B cell (primary cell): ENCODE data around the gene CCDC110. TPM values are rescaled to one million over a fixed set of nuclear protein-coding genes. Genes with fewer than 3 reads are reported as not detected.

ENCODE experiments used
- ATAC-seq: fragments of 200-7000 bp; cut with Tn5 transposase; one replicate; pipeline ENCODE4 v1.10.0; 2021; ENCODE audit warnings: low read depth, mild to moderate bottlenecking, moderate number of reproducible peaks, moderate library complexity
- CTCF ChIA-PET: fragments of 350-600 bp; sonication (Branson Sonifier 250); formaldehyde crosslinking; loops from one replicate; lab custom pipeline; 2021; ENCODE audit warnings: antibody characterized with exemption, inconsistent platforms; lab: Charles Lee
- POLR2A ChIA-PET: fragments of 350-600 bp; sonication (Branson Sonifier 250); formaldehyde crosslinking; loops from one replicate; lab custom pipeline; 2021; ENCODE audit warnings: antibody characterized with exemption; lab: Charles Lee
- DNase-seq: peaks from one replicate; pipeline ENCODE4 v3.0.0; 2013
- H2AFZ ChIP-seq: 2 replicates; pipeline ENCODE4 v1.6.1; 2012; ENCODE audit warnings: mild to moderate bottlenecking, low read depth, low read length; ENCODE audit not compliant: insufficient read depth, poor library complexity, severe bottlenecking
- H3K27ac ChIP-seq, 2 donors: 1 replicate in 1 of 2; 2 replicates in 1 of 2; pipeline ENCODE4 v1.5.1; 2012 to 2013; ENCODE audit warnings: low read length in 2 of 2, mild to moderate bottlenecking in 2 of 2, moderate library complexity in 1 of 2
- H3K27me3 ChIP-seq, 4 experiments: fragments of 200-600 bp in 1 of 4; sonication (generic) in 1 of 4; replicated peaks in 1 of 4; 1 replicate in 2 of 4; 2 replicates in 2 of 4; pipeline versions ENCODE4 v1.6.1 to v1.7.0; 2013 to 2016; ENCODE audit warnings: low read length in 3 of 4, mild to moderate bottlenecking in 2 of 4, mixed read lengths in 1 of 4, moderate library complexity in 1 of 4; ENCODE audit not compliant: insufficient read depth in 4 of 4, control insufficient read depth in 3 of 4; ENCODE audit errors: control extremely low read depth in 1 of 4
- H3K36me3 ChIP-seq, 2 experiments: replicated peaks in 1 of 2; 1 replicate in 1 of 2; 2 replicates in 1 of 2; pipeline versions ENCODE4 v1.6.1 to v1.7.1; 2013; ENCODE audit warnings: low read length in 1 of 2; ENCODE audit not compliant: insufficient read depth in 2 of 2, control insufficient read depth in 1 of 2; ENCODE audit errors: control extremely low read depth in 1 of 2, extremely low read depth in 1 of 2
- H3K4me1 ChIP-seq, 2 donors: fragments of 200-600 bp in 1 of 2; sonication (generic) in 1 of 2; 1 replicate in 1 of 2; 2 replicates in 1 of 2; pipeline versions ENCODE4 v1.5.1 to v1.6.1; 2013 to 2017; ENCODE audit warnings: low read length in 2 of 2; ENCODE audit not compliant: control insufficient read depth in 2 of 2, insufficient read depth in 2 of 2
- H3K4me2 ChIP-seq: replicated peaks from 2 replicates; pipeline ENCODE3; 2012; ENCODE audit warnings: mild to moderate bottlenecking, low read depth, low read length; ENCODE audit not compliant: poor library complexity, severe bottlenecking
- H3K4me3 ChIP-seq, 5 experiments: fragments of 200-600 bp in 1 of 5; sonication (generic) in 1 of 5; 1 replicate in 3 of 5; 2 replicates in 2 of 5; pipeline versions ENCODE4 v1.5.1 to v1.7.0; 2011 to 2016; ENCODE audit warnings: low read length in 4 of 5, mild to moderate bottlenecking in 4 of 5, low read depth in 2 of 5, control low read depth in 1 of 5, moderate library complexity in 1 of 5; ENCODE audit not compliant: insufficient read depth in 1 of 5; ENCODE audit errors: control extremely low read depth in 1 of 5, extremely low read depth in 1 of 5
- H3K79me2 ChIP-seq: fragments of 200-600 bp; sonication (generic); one replicate; pipeline ENCODE4 v1.6.0; 2016; ENCODE audit warnings: low read length; ENCODE audit not compliant: control insufficient read depth, insufficient read depth
- H3K9ac ChIP-seq: fragments of 200-600 bp; sonication (generic); 2 replicates; pipeline ENCODE4 v1.6.1; 2017; ENCODE audit warnings: mild to moderate bottlenecking, low read length, moderate library complexity
- H3K9me3 ChIP-seq, 3 donors: one replicate each; pipeline versions ENCODE4 v1.6.1 to v1.7.1; 2013; ENCODE audit warnings: low read length in 2 of 3; ENCODE audit not compliant: control insufficient read depth in 2 of 3, insufficient read depth in 1 of 3; ENCODE audit errors: control extremely low read depth in 1 of 3
- H4K20me1 ChIP-seq: 2 replicates; pipeline ENCODE4 v1.6.0; 2012; ENCODE audit warnings: mild to moderate bottlenecking, low read length; ENCODE audit not compliant: insufficient read depth, control insufficient read depth, poor library complexity, severe bottlenecking
- H3K27ac Mint-ChIP-seq: one replicate; pipeline ENCODE4 v1.8.0; 2021; ENCODE audit warnings: mixed read lengths
- H3K27me3 Mint-ChIP-seq: one replicate; pipeline ENCODE4 v1.8.0; 2021; ENCODE audit warnings: mixed read lengths
- H3K4me1 Mint-ChIP-seq: one replicate; pipeline ENCODE4 v1.8.0; 2021; ENCODE audit warnings: mixed read lengths
- H3K4me3 Mint-ChIP-seq: one replicate; pipeline ENCODE4 v1.8.0; 2021; ENCODE audit warnings: mixed read lengths
- H3K9me3 Mint-ChIP-seq: one replicate; pipeline ENCODE4 v1.8.0; 2022; ENCODE audit warnings: mixed read lengths; ENCODE audit not compliant: insufficient read depth
- EZH2 ChIP-seq: IDR thresholded peaks from 2 replicates; pipeline ENCODE4 v1.6.1; 2012; ENCODE audit warnings: borderline replicate concordance, low read depth, mild to moderate bottlenecking, moderate library complexity, low read length; ENCODE audit not compliant: insufficient read depth, poor library complexity, severe bottlenecking
- WGBS: methylation state at CpG from one replicate; pipeline ENCODE4 v1.1.5; 2013; ENCODE audit warnings: missing lambda C conversion rate; ENCODE audit not compliant: insufficient coverage; 5-methylcytosine and 5-hydroxymethylcytosine counted together
- intact Hi-C: fragments of 100-400 bp; cut with micrococcal nuclease; formaldehyde crosslinking; loops from one replicate; pipeline ENCODE4 v1.10.0; 2022
- polyA plus RNA-seq: library from polyadenylated mRNA; depleted of rRNA; stranded (reverse); fragments of >200 nt; gene quantifications from 2 replicates; pipeline ENCODE4 v1.2.3, GENCODE V29; 2012
- small RNA-seq: library from RNA; depleted of rRNA; stranded (forward); fragments of <200 nt; gene quantifications from one replicate; pipeline ENCODE3, GENCODE V24; 2012; ENCODE audit warnings: low replicate concordance, low read depth; ENCODE audit not compliant: insufficient read length
- total RNA-seq, 2 donors: library from RNA; stranded (reverse); fragments of 120-200 nt in 1 of 2; gene quantifications; 1 replicate in 1 of 2; 2 replicates in 1 of 2; pipeline versions ENCODE4 v1.2.3 to v1.2.4, GENCODE V29; 2013 to 2022
- TF ChIP-seq, protein P1 (sequence below): fragments of 200-600 bp; IDR thresholded peaks from one replicate; pipeline ENCODE4 v1.8.0; 2022; ENCODE audit warnings: antibody characterized with exemption, mild to moderate bottlenecking

The CCDC110 gene
- total and polyA plus RNA-seq, 2 donors (not counting 1 experiment from before 2014, with no cell fraction given) = 0.04 to 2.3 TPM

DNA sequence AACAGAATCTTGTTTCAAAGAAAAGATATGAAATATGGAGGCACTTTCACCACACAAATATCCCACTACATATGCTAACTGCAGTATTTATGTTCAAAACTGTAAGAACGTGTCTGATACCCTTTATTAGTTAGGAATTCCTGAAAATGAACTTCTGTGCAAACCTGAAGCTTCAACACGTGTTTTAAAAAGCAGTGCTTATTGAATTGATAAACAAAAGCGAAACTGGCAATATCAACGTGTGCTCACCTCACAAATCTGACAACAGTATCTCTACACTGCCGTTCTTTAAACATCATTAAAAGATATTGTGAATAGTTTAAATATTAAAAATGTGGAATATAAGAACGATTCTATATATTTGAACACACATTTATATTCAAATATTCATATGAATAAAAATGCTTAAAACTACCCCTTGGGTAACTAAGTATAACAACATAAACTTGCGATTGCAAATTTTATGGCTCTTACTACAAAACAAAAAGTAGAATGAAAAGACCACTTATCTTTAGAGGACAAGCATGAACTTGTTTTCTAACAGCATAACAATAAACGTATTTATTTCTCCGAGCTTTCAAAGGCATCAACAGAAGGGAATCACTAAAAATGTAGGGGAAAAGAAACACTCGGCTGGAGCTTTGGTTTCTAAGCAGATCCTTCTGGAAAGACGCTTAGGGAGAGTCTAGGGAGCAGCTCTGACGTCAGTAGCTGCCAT, 76.1 kb downstream of the CCDC110 start, which contains the start of gene LRP2BP:
TSS of gene LRP2BP (minus strand) at position 687 of the 718 bp plus-strand sequence. CDS start 17,738 bp downstream, outside the sequence.
- peak within 1 kb of the TSS; percentile 90 for H3K4me2 ChIP-seq
- ATAC-seq = no peak
- peaks cover 0 to 10% of the 10 kb centered on the region in 2 experiments for H3K36me3 ChIP-seq
- TF ChIP-seq, protein P1, sequence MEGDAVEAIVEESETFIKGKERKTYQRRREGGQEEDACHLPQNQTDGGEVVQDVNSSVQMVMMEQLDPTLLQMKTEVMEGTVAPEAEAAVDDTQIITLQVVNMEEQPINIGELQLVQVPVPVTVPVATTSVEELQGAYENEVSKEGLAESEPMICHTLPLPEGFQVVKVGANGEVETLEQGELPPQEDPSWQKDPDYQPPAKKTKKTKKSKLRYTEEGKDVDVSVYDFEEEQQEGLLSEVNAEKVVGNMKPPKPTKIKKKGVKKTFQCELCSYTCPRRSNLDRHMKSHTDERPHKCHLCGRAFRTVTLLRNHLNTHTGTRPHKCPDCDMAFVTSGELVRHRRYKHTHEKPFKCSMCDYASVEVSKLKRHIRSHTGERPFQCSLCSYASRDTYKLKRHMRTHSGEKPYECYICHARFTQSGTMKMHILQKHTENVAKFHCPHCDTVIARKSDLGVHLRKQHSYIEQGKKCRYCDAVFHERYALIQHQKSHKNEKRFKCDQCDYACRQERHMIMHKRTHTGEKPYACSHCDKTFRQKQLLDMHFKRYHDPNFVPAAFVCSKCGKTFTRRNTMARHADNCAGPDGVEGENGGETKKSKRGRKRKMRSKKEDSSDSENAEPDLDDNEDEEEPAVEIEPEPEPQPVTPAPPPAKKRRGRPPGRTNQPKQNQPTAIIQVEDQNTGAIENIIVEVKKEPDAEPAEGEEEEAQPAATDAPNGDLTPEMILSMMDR = no peak
- TF ChIP-seq EZH2 = no peak
- H4K20me1 ChIP-seq = no peaks in the 10 kb centered on the region
- peak within 1 kb of the TSS; percentile 92 for H3K4me3 Mint-ChIP-seq
- H3K9me3 Mint-ChIP-seq = no peaks in the 10 kb centered on the region
- no peaks in the 10 kb centered on the region for H3K9me3 ChIP-seq
- 0% methylated on average over 3 of the region's 12 CpGs for WGBS
- H3K4me3 ChIP-seq = peak within 1 kb of the TSS; percentile 79 to 98 (median 89)
- no peaks in the 10 kb centered on the region for H3K79me2 ChIP-seq
- H3K9ac ChIP-seq = peak within 1 kb of the TSS; percentile 88
- H3K27me3 ChIP-seq = no peaks in the 10 kb centered on the region
- H3K27ac ChIP-seq = peak within 1 kb of the TSS; percentile 97 to 99
- CTCF ChIA-PET = interaction anchor here (1.4 to 2.4 kb wide), 5 partner anchors 10 to 202 kb away, joined by 3 to 15 read pairs (median 3); partner anchors contain the start of gene UFSP2
- peak within 1 kb of the TSS; percentile 70 for H2AFZ ChIP-seq
- POLR2A ChIA-PET = interaction anchor here (0.6 to 2.2 kb wide), 4 partner anchors 10 to 626 kb away, joined by 3 to 19 read pairs (median 5); partner anchors contain the start of gene UFSP2
- H3K4me1 Mint-ChIP-seq = peaks cover 54% of the 10 kb centered on the region
- H3K4me1 ChIP-seq = peaks cover 26% of the 10 kb centered on the region in 2 donors
- no peaks in the 10 kb centered on the region for H3K27me3 Mint-ChIP-seq
- peak within 1 kb of the TSS; percentile 94 for H3K27ac Mint-ChIP-seq
- peak; percentile 57 for DNase-seq
- intact Hi-C loops = loop anchor here (1.0 to 10.0 kb wide), 5 partner anchors 192 to 1888 kb away; partner anchors contain the start of genes ACSL1, CYP4V2 and ING2

Small RNA genes within 50 kb of the gene (small RNA-seq; reads per million reads assigned to genes)
- gene RF00019 = not detected

Other genes starting within 250 kb of the CCDC110 start
- gene LRP2BP, start 75.8 kb downstream of the CCDC110 start, total RNA-seq = 1.6 and 1.7 TPM in 2 replicates
- gene LRP2BP, start 75.8 kb downstream of the CCDC110 start, polyA plus RNA-seq = 0.15 and 0.32 TPM in 2 replicates
- 22.8 and 29.6 TPM in 2 replicates for gene ANKRD37, start 74.9 kb downstream of the CCDC110 start, total RNA-seq
- 30.6 and 64.9 TPM in 2 replicates for gene ANKRD37, start 74.9 kb downstream of the CCDC110 start, polyA plus RNA-seq
- gene UFSP2, start 45.8 kb downstream of the CCDC110 start, total RNA-seq = 20.6 and 24.4 TPM in 2 replicates
- 9.5 and 12.2 TPM in 2 replicates for gene UFSP2, start 45.8 kb downstream of the CCDC110 start, polyA plus RNA-seq
- 0.07 and 0.15 TPM in 2 replicates for gene PDLIM3, start 63.8 kb upstream of the CCDC110 start, total RNA-seq
- gene PDLIM3, start 63.8 kb upstream of the CCDC110 start, polyA plus RNA-seq = not detected in 2 replicates